HG02981 (cell line): ENCODE measurements around the gene FSCN2.

Source experiments
- ATAC-seq: cut with Tn5 transposase; IDR thresholded peaks from one replicate; pipeline ENCODE4 v1.9.1; 2021; ENCODE audit warnings: mild to moderate bottlenecking, moderate library complexity; ENCODE audit not compliant: unreplicated experiment

Gene FSCN2

GRCh38 chr17:81538651-81539570 is 10.7 kb downstream of the FSCN2 start:
- ATAC-seq, result no peak

DNA sequence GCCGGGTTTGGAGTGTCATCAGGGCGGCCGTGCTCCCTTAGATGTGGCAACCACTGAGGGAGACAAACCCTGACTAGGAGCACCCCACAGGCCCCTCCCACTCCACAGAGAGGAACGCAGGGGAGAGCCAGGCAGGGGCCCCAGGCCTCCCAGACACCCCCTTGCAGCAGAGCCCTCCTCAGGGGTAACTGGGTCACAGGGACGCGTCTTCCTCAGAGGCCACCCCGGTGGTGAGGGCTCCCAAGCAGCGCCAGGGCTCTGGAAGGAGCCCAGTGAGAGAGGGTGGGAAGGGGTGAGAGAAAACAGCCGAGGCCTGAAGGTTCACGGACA is 11.4 kb downstream of the FSCN2 start:
- ATAC-seq, result no peak

DNA sequence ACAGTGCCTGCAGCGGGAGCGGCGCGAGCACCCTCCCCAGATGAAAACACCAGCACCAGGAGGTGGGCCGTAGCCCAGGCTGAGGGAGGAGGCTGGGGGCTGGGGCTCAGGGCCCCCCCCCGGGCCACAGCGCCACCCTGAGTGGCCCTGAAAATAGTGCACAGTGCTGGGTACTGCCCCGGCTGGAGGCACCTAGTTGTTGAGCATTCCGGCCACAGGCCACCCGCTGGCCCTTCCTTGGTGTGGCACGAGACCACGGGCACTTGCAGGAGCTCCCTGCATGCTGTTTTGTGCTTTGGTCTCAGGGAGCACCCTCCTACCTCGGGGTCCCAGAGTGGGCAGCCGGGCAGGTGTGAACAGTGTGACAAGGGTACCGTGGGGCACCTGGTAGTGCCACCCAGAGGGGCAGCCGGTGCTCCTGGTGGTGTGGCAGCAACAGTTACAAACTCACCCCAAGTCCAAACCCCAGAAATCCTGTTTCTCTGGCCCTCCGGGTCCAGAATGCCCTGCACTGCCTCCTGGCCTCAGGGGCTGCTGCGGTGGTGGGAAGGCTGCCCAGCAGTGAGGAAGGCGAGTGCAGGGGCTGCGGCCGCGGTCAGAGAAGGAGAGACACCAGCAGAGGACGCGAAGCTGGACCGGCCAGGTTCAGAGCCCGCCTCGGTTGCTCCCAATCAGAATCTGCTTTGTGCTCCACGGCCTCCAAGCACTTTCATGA is 11.9 kb downstream of the FSCN2 start:
- ATAC-seq, result no peak

DNA sequence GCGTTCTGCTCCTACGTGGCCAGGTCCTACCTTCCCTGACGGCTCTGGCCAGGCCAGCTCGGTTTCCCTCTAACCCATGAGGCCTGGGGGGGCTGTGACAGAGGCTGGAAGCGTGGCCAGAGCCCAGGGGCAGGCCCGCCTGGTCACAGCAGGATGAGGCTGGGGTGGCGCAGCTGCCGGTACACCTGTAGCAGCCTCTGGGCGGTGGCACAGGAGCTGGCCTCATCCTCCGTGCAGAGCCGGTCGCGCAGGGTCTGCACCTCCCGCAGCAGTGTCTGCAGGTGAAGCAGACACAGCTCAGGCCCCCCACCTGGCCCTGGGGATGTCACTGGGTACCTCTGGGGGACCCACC is 12.5 kb downstream of the FSCN2 start:
- no peak for ATAC-seq

DNA sequence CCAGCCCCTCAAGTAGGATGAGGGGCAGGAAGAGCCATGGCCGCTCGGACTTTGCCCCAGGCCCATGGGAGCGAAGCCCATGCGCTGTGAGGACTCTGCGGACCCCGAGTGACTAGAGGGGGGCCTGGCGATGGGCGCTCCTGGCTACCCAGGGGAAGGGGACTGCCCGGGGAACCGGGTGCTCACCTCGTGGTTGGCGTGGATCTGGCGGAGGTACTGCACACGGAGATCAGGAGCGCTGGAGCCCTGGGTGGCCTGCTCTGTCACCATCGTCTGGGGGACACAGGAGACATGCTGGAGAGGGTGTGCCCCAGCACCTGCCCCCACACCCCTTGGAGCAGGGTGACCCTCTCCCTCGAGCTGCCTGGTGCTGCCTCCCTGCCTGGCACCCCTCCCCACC is 12.9 kb downstream of the FSCN2 start:
- ATAC-seq, result no peak

DNA sequence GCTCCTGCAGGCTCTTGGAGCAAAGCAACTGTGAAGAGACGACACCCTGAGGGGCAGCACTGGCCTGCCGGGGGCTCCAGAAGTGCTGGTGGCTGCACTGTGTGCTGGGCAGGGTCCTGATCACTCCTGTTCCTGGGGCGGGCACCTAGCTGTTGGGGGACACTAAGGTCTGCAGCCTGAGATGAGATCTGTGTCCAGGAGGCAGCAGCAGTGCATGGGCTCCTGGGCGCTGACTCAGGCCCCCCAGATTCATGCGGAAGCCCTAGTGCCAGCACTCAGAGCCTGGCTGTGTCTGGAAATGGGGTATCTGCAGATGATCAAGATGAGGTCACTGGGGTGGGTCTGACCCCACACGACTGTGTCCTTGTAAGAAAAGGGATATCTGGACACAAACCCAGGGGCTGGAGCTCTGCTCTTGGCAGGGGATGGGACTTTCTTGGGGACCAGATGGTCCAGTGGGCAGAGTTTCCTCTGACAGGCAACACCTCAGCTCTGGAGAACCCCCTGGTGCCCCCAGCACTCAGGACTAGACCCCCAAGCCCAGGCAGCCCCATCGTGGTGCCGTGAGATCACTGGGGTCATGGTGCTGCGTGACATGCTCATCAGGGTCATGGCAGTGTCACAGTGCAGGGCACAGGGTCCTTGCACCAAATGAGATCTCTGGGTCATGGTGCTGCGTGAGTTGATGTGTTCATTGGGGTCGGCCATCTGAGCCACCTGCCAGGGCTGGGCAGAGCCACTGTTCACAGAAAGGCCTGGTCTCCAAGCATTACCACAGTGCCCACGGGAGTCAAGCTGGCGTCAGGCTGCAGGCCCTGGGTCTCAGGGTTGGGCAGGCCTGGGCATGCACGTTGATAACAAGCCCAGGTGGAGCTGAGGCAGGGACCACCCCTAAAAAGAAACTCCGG is 14.5 kb downstream of the FSCN2 start:
- no peak for ATAC-seq

DNA sequence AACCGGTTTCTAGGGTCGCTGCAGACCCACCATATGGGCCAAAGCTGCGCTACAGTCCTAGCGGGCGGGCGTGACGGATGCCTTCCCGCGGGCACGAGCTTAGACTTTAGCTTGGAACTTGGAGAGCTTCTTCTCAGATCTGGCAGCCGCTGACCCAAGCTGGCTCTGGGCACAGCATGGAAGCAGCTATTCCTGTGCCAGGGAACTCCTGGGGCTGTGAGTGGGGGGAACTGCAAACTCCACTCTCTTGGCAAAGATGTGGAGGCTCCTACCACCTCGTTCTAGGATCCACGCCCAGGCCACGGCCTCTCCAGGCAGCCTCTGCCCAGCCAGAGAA is 15.1 kb downstream of the FSCN2 start:
- ATAC-seq, result no peak

GRCh38 chr17:81543756-81544155 is 15.6 kb downstream of the FSCN2 start:
- ATAC-seq, result no peak

GRCh38 chr17:81544281-81544974 is 16.3 kb downstream of the FSCN2 start:
- no peak for ATAC-seq

GRCh38 chr17:81545160-81545949 is 17.2 kb downstream of the FSCN2 start:
- ATAC-seq, result no peak

GRCh38 chr17:81546906-81547613 is 18.9 kb downstream of the FSCN2 start:
- no peak for ATAC-seq

DNA sequence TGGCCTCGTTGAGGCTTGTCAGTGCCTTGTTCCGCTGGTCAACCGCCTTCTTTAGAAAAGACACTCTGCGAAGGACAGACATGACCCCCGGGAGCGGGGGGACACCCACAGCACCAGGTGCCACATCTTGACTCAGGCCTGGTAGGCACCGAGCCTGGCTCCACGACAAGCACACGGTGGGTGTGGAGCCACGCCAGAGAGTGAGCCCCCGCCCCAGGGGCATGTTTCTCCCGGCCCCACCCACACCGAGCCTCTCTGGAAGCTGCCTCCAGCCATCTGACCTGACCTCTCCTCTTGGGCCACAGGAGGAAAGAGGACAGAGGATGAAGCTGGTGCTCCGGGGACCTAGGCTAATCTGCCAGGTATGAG is 19.4 kb downstream of the FSCN2 start:
- no peak for ATAC-seq

GRCh38 chr17:81549031-81549557 is 20.9 kb downstream of the FSCN2 start:
- no peak for ATAC-seq

DNA sequence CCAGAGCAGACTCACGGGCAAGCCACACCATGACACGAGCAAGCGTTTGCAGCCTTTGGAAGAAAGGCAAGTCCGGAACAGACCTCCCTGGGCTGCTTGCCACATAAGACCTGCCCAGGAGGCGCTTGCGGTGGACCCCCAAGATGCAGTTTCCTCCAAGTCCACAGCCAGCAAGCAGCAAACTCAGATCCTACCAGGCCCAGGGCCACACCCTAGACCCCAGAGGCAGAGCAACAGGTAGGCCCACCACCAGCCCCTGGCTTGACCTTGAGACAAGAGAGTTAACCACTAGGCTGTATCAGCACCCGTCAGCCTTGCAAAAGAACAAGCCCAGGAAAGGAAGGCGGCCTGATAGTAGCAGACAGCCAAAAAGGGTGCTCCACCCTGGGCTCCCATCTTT is 21.6 kb downstream of the FSCN2 start:
- ATAC-seq, result no peak

- no peak for ATAC-seq
Observed at GRCh38 chr17:81550285-81550684, 22.1 kb downstream of the FSCN2 start.

DNA sequence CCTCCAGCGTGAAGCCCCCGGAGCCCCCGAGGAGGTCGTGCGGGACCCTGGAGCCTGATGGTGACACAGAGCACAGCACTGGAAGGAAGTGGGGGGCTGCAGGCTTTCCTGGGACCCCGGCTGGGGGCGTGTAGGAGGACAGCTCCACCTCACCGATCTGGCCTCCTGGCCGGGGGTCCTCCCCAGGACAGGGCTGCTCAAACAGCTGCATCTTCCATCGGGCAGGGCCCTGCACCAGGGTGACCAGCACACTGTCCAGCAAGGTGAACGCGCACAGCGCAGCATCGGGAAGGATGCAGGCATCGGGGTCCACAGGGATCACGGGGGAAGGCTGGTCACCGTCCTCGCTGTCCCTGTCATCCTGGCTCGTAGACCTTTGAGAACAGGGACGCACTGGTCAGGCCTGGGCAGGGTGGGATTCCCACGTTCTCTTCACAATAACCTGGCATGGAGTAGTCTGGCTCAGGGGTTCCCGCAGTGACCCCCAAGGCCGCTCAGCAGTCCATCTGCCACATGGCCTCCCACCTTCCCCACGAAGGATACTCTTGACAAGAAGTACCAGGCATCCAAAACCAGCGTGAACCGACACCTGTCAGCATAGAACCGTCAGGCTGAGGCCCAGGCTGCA is 22.8 kb downstream of the FSCN2 start:
- no peak for ATAC-seq

DNA sequence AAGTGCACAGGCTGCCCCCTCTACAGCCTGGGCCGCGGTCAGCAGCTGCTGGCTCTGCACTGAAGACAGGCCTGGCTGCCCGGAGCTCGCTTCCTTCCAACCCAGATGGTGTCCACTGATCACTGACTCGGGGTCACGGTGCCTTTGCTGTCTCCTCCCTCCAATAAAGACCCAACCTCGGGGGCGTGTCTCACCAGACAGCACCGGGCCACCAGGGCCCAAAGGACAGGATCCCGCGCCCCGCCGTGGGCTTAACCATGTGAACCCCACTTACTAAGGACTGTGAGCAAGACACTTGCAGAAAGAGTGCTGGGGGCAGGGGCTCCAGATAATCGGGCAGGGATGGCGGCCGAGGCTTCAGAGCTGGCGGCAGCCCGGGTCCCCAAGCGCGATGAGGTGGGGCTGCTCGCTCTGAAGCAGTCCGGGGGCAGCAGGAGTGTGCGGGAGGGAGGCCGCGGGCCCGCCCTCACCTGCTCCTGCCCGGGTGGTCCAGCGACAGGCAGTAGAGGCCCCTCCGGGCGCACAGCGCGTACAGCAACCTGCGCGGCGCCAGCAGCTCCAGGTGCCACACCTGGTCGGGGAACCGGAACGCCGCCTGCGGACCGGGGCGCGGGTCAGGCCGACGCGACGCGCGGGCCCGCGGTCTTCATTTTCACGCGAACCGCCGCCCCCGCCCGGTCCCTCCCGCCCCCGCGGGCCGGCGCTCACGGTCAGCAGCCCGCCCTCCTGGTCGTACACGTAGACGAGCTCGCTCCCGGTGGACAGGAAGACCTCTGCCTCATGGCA is 23.5 kb downstream of the FSCN2 start:
- ATAC-seq, result no peak
